Effector memory CD4-positive, alpha-beta T cell (primary cell): ENCODE data around the gene PAN3.
"Not testable (repeated sequence)": the region's sequence is repeated elsewhere in the genome, so short reads cannot be mapped to it uniquely, and the experiment has no call there.

ENCODE experiments used
- DNase-seq, 3 donors: peaks; one replicate each; pipeline ENCODE4 v3.0.0-alpha.2; 2020
- H3K27ac ChIP-seq: 2 replicates; pipeline ENCODE4 v1.7.0; 2013; ENCODE audit warnings: mild to moderate bottlenecking, low read length, moderate library complexity; ENCODE audit not compliant: insufficient read depth, poor library complexity, severe bottlenecking
- H3K27me3 ChIP-seq: replicated peaks from 2 replicates; pipeline ENCODE4 v1.7.0; 2013; ENCODE audit warnings: mild to moderate bottlenecking, low read length; ENCODE audit not compliant: insufficient read depth, control insufficient read depth, poor library complexity, severe bottlenecking
- H3K36me3 ChIP-seq: 2 replicates; pipeline ENCODE4 v1.7.0; 2013; ENCODE audit warnings: mild to moderate bottlenecking, low read length, moderate library complexity; ENCODE audit not compliant: control insufficient read depth, insufficient read depth
- H3K4me1 ChIP-seq: 2 replicates; pipeline ENCODE4 v1.7.0; 2013; ENCODE audit warnings: low read length, mild to moderate bottlenecking; ENCODE audit not compliant: control insufficient read depth, insufficient read depth, poor library complexity, severe bottlenecking
- H3K4me3 ChIP-seq: 2 replicates; pipeline ENCODE4 v1.7.0; 2013; ENCODE audit warnings: low read length, low read depth, mild to moderate bottlenecking; ENCODE audit not compliant: insufficient read depth, poor library complexity, severe bottlenecking
- H3K9me3 ChIP-seq: 2 replicates; pipeline ENCODE4 v1.7.0; 2013; ENCODE audit warnings: mild to moderate bottlenecking, low read length, moderate library complexity; ENCODE audit not compliant: control insufficient read depth

PAN3 gene

DNA sequence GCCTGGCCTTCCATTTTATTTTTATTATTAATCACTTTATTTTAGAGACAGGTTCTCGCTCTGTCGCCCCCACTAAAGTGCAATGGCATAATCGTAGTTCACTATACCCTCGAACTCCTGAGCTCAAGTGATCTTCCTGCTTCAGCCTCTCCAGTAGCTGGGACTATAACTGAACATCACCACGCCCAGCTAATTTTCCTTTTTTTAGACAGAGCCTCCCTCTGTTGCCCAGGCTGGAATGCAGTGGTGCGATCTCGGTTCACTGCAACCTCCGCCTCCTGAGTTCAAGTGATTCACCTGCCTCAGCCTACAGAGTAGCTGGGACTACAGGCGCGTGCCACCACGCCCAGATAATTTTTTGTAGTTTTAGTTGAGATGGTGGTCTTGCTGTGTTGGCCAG, 6.7 kb upstream of the PAN3 start:
- no peaks in the 10 kb centered on the region for H3K4me1 ChIP-seq
- H3K4me3 ChIP-seq = no peak overlapping the region
- no peaks in the 10 kb centered on the region for H3K27me3 ChIP-seq
- no peaks in the 10 kb centered on the region for H3K9me3 ChIP-seq
- DNase-seq = no peak
- H3K27ac ChIP-seq = no peak overlapping the region
- H3K36me3 ChIP-seq = no peaks in the 10 kb centered on the region

DNA sequence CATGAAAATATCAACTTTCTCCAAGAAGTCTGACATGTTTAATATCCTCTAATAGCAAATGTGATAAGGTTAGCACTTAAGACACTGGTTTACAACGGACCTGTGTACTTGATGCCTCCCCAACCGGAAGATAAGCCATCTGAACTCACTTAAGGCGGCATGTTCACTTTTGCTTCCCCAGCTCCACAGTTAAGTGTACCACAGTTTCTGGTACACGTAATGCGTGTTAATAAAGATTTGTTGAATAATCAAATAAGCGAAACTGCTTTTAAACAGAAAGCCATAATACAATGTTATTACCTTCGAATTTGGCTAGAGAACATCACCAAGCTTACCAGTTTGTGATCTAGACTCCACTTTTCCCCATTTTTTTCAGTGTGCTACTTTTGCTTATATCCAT, 1.4 kb upstream of the PAN3 start:
- H3K4me1 ChIP-seq = peaks cover 17% of the 10 kb centered on the region
- H3K27me3 ChIP-seq = no peaks in the 10 kb centered on the region
- H3K4me3 ChIP-seq = no peak overlapping the region
- no peak for DNase-seq
- no peaks in the 10 kb centered on the region for H3K36me3 ChIP-seq
- no peaks in the 10 kb centered on the region for H3K9me3 ChIP-seq
- H3K27ac ChIP-seq = no peak overlapping the region

DNA sequence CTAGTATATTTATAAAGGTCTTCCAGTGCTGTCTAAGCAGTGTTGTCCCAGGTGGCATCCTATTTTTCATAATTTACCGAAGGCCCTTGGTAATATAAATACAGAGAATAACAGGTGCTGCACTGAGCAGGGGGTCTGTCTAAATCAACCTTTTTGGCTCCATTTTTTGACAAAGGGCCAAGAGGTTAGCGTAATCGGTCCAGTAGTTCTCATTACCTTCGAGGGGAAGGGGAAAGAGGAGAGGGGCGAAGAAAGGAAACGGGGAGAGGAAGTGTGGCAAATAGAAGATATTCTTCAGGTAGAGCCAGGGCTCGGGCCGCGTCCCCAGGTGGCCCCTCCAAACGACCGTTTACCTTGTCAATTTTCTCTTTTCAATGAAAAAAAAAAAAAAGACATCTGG, 749 bp upstream of the PAN3 start:
- Histone ChIP-seq H3K4me1 (peaks cover 17% of the 10 kb centered on the region), H3K9me3 (no peaks in the 10 kb centered on the region), H3K27ac (peak overlapping the region; percentile 99), H3K27me3 (no peaks in the 10 kb centered on the region), H3K36me3 (no peaks in the 10 kb centered on the region), H3K4me3 (peak overlapping the region; percentile 97)
- DNase-seq = no peak

GRCh38 chr13:28138756-28139470, 568 bp downstream of the PAN3 start:
- Histone ChIP-seq H3K4me1 (peaks cover 24% of the 10 kb centered on the region), H3K9me3 (no peaks in the 10 kb centered on the region), H3K27ac (peak overlapping the region; percentile 99), H3K4me3 (peak overlapping the region; percentile 97), H3K27me3 (no peaks in the 10 kb centered on the region), H3K36me3 (no peaks in the 10 kb centered on the region)
- DNase-seq = peak; percentile 75 to 80 (median 78)

- no peak overlapping the region for H3K27ac ChIP-seq
- peak overlapping the region; percentile 97 for H3K4me3 ChIP-seq
- H3K4me1 ChIP-seq = peaks cover 24% of the 10 kb centered on the region
These were observed 2.2 kb downstream of the PAN3 start for GRCh38 chr13:28140433-28141125.

GRCh38 chr13:28141542-28141941, 3.2 kb downstream of the PAN3 start:
- H3K36me3 ChIP-seq, DNase-seq, H3K4me3 ChIP-seq, H3K27ac ChIP-seq, H3K27me3 ChIP-seq, H3K9me3 ChIP-seq: not testable (repeated sequence)
- H3K4me1 ChIP-seq = peaks cover 24% of the 10 kb centered on the region

More at GRCh38 chr13:28140433-28141125, 2.2 kb downstream of the PAN3 start:
- no peaks in the 10 kb centered on the region for H3K9me3 ChIP-seq
- DNase-seq = no peak
- H3K27me3 ChIP-seq = no peaks in the 10 kb centered on the region
- H3K36me3 ChIP-seq = no peaks in the 10 kb centered on the region

GRCh38 chr13:28145049-28145448, 6.7 kb downstream of the PAN3 start:
- no peaks in the 10 kb centered on the region for H3K27me3 ChIP-seq
- H3K9me3 ChIP-seq = no peaks in the 10 kb centered on the region
- DNase-seq = no peak
- no peak overlapping the region for H3K27ac ChIP-seq
- H3K4me3 ChIP-seq = no peak overlapping the region
- H3K4me1 ChIP-seq = peaks cover 14% of the 10 kb centered on the region
- no peaks in the 10 kb centered on the region for H3K36me3 ChIP-seq

GRCh38 chr13:28147495-28147894, 9.2 kb downstream of the PAN3 start:
- H3K4me1 ChIP-seq = peaks cover 7% of the 10 kb centered on the region
- no peaks in the 10 kb centered on the region for H3K36me3 ChIP-seq
- H3K27ac ChIP-seq = no peak overlapping the region
- DNase-seq = no peak
- H3K9me3 ChIP-seq = no peaks in the 10 kb centered on the region
- no peaks in the 10 kb centered on the region for H3K27me3 ChIP-seq
- H3K4me3 ChIP-seq = no peak overlapping the region

DNA sequence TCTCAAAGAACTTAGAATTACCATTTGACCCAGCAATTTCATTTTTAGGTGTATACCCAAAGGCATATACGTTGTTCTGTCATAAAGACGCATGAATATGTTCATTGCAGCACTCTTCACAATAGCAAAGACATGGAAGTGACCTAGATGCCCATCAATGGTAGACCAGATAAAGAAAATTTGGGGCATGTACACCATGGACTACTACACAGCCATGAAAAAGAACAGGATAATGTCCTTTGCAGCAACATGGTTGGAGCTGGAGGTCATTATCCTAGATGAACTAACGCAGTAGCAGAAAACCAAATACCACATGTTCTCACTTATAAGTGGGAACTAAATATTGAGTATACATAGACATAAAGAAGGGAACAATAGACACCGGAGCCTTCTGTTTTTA, 20.7 kb downstream of the PAN3 start:
- Histone ChIP-seq H3K36me3 (peaks cover 3% of the 10 kb centered on the region), H3K27me3 (no peaks in the 10 kb centered on the region), H3K4me3 (no peak overlapping the region), H3K9me3 (no peaks in the 10 kb centered on the region), H3K27ac (no peak overlapping the region), H3K4me1 (peaks cover 5% of the 10 kb centered on the region)
- DNase-seq = no peak

GRCh38 chr13:28161370-28161769, 23.0 kb downstream of the PAN3 start:
- H3K27ac ChIP-seq = no peak overlapping the region
- no peak for DNase-seq
- H3K4me3 ChIP-seq = no peak overlapping the region

More at GRCh38 chr13:28161370-28161769, 23.0 kb downstream of the PAN3 start:
- no peaks in the 10 kb centered on the region for H3K27me3 ChIP-seq
- no peaks in the 10 kb centered on the region for H3K9me3 ChIP-seq
- H3K4me1 ChIP-seq = peaks cover 5% of the 10 kb centered on the region
- no peaks in the 10 kb centered on the region for H3K36me3 ChIP-seq
